Urinary bladder (tissue), 4 donors: ENCODE measurements around the gene EXOSC6. TPM values are rescaled to one million over a fixed set of nuclear protein-coding genes. Genes with fewer than 3 reads are reported as not detected.
"Not testable (repeated sequence)": the region's sequence is repeated elsewhere in the genome, so short reads cannot be mapped to it uniquely, and the experiment has no call there.

ENCODE experiments used
- DNase-seq: peaks from one replicate; pipeline ENCODE4 v3.0.0-alpha.2; 2015; ENCODE audit errors: extremely low spot score
- H3K27ac ChIP-seq: one replicate; pipeline ENCODE4 v1.5.1; 2013; ENCODE audit warnings: low read depth, mild to moderate bottlenecking, moderate library complexity
- H3K36me3 ChIP-seq: one replicate; pipeline ENCODE4 v1.6.1; 2013; ENCODE audit warnings: mild to moderate bottlenecking, moderate library complexity; ENCODE audit not compliant: insufficient read depth
- H3K4me1 ChIP-seq: one replicate; pipeline ENCODE4 v1.6.1; 2013; ENCODE audit warnings: mild to moderate bottlenecking, moderate library complexity; ENCODE audit not compliant: insufficient read depth
- H3K4me3 ChIP-seq: one replicate; pipeline ENCODE4 v1.5.1; 2013; ENCODE audit warnings: low read depth, low read length
- WGBS: extraction: QIAGEN DNeasy Blood & Tissue Kit; methylation state at CpG from one replicate; pipeline ENCODE4 v1.1.7; 2013; 5-methylcytosine and 5-hydroxymethylcytosine counted together
- polyA plus RNA-seq: library from polyadenylated mRNA; stranded (reverse); fragments of 200-250 nt; gene quantifications from one replicate; pipeline ENCODE4 v1.2.3, GENCODE V29; 2013
- small RNA-seq: library from RNA; depleted of rRNA; stranded (forward); fragments of <200 nt; gene quantifications from one replicate; pipeline ENCODE3, GENCODE V24; 2014
- total RNA-seq: library from RNA; depleted of rRNA; stranded (reverse); fragments of >200 nt; gene quantifications from one replicate; pipeline ENCODE4 v1.2.3, GENCODE V29; 2014
- donor health status: healthy with polysubstance abuse.
- donor health status: healthy.

EXOSC6 gene
- total and polyA plus RNA-seq, 2 donors = 11.1 to 35.5 TPM

- H3K27ac ChIP-seq, H3K36me3 ChIP-seq, H3K4me1 ChIP-seq, H3K4me3 ChIP-seq, DNase-seq: not testable (repeated sequence)
- 85% methylated on average over 8 of the region's 8 CpGs for WGBS
Measured at GRCh38 chr16:70200063-70200462, 51.7 kb downstream of the EXOSC6 start.

- not testable (repeated sequence) for H3K36me3 ChIP-seq, H3K27ac ChIP-seq, DNase-seq, H3K4me3 ChIP-seq, H3K4me1 ChIP-seq
- 55% methylated on average over 9 of the region's 9 CpGs for WGBS
Measured at GRCh38 chr16:70199170-70199569, 52.6 kb downstream of the EXOSC6 start.

DNA sequence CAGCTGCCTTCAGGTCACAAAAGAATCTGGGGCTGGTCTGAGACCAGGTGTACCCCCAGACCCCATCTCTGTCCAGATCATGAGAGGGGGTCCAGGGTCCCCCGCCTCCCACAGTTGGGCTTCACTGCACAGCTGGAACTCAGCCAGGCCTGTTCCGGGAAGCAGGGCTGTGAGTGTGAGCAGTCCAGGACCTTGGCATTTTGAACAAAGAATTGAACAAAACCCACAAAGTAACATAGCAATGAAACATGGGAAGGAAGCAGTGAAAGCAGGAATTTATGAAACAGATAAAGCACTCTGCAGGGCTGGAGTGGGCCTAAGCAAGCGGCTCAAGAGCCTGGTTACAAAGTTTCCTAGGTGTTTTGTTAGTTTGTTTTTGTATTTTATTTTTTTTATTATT lies 53.1 kb downstream of the EXOSC6 start:
- not testable (repeated sequence) for H3K36me3 ChIP-seq, H3K4me1 ChIP-seq, DNase-seq, H3K4me3 ChIP-seq, H3K27ac ChIP-seq
- WGBS = 50% methylated on average over 3 of the region's 3 CpGs

- not testable (repeated sequence) for H3K4me1 ChIP-seq, H3K36me3 ChIP-seq, DNase-seq, H3K4me3 ChIP-seq, H3K27ac ChIP-seq
- 85% methylated on average over 9 of the region's 9 CpGs for WGBS
Measured at GRCh38 chr16:70198230-70198629, 53.5 kb downstream of the EXOSC6 start.

GRCh38 chr16:70197611-70198010 lies 54.1 kb downstream of the EXOSC6 start:
- not testable (repeated sequence) for DNase-seq, H3K4me1 ChIP-seq

More at GRCh38 chr16:70197611-70198010, 54.1 kb downstream of the EXOSC6 start:
- not testable (repeated sequence) for H3K36me3 ChIP-seq, H3K4me3 ChIP-seq, H3K27ac ChIP-seq
- WGBS = 72% methylated on average over 7 of the region's 7 CpGs

Small RNAs within 50 kb of the gene (small RNA-seq; reads per million reads assigned to genes)
- gene AC009060.2 (not detected), gene RN7SL279P (not detected)

Other genes with a start within 250 kb of the EXOSC6 start
- 18.9 TPM for gene PDPR, start 137.6 kb downstream of the EXOSC6 start, total RNA-seq
- 17.2 TPM for gene PDPR, start 137.6 kb downstream of the EXOSC6 start, polyA plus RNA-seq
- gene CLEC18C, start 78.2 kb downstream of the EXOSC6 start, total RNA-seq = not detected
- 0.04 TPM for gene CLEC18C, start 78.2 kb downstream of the EXOSC6 start, polyA plus RNA-seq
- gene AARS1, start 37.6 kb upstream of the EXOSC6 start, total RNA-seq = 47.4 TPM
- gene AARS1, start 37.6 kb upstream of the EXOSC6 start, polyA plus RNA-seq = 70.5 TPM
- gene DDX19B, start 47.2 kb upstream of the EXOSC6 start, total RNA-seq = 16.3 TPM
- gene DDX19B, start 47.2 kb upstream of the EXOSC6 start, polyA plus RNA-seq = 25.9 TPM
- gene DDX19A, start 95.0 kb upstream of the EXOSC6 start, total RNA-seq = 35.0 TPM
- gene DDX19A, start 95.0 kb upstream of the EXOSC6 start, polyA plus RNA-seq = 35.4 TPM
- gene ST3GAL2, start 187.2 kb upstream of the EXOSC6 start, total RNA-seq = 30.5 TPM
- gene ST3GAL2, start 187.2 kb upstream of the EXOSC6 start, polyA plus RNA-seq = 19.3 TPM
- gene FCSK, start 202.7 kb upstream of the EXOSC6 start, total RNA-seq = 7.6 TPM
- gene FCSK, start 202.7 kb upstream of the EXOSC6 start, polyA plus RNA-seq = 11.0 TPM